AG09319 (cell line): ENCODE data around the gene TTC21A.

ENCODE experiments used
- DNase-seq: peaks from one replicate; pipeline ENCODE4 v3.0.0-alpha.2; 2010; ENCODE audit warnings: low read depth; ENCODE audit errors: extremely low read depth
- TF ChIP-seq, protein P1 (sequence below): IDR thresholded peaks from 2 replicates; pipeline ENCODE4 v1.5.1; 2011; ENCODE audit warnings: low read depth, mild to moderate bottlenecking, inconsistent platforms, low read length, moderate library complexity

The TTC21A gene

GRCh38 chr3:39121621-39122020 is 14.1 kb downstream of the TTC21A start:
- TF ChIP-seq, protein P1, sequence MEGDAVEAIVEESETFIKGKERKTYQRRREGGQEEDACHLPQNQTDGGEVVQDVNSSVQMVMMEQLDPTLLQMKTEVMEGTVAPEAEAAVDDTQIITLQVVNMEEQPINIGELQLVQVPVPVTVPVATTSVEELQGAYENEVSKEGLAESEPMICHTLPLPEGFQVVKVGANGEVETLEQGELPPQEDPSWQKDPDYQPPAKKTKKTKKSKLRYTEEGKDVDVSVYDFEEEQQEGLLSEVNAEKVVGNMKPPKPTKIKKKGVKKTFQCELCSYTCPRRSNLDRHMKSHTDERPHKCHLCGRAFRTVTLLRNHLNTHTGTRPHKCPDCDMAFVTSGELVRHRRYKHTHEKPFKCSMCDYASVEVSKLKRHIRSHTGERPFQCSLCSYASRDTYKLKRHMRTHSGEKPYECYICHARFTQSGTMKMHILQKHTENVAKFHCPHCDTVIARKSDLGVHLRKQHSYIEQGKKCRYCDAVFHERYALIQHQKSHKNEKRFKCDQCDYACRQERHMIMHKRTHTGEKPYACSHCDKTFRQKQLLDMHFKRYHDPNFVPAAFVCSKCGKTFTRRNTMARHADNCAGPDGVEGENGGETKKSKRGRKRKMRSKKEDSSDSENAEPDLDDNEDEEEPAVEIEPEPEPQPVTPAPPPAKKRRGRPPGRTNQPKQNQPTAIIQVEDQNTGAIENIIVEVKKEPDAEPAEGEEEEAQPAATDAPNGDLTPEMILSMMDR: no peak
- DNase-seq: no peak

GRCh38 chr3:39122813-39123212 is 15.3 kb downstream of the TTC21A start:
- no peak for DNase-seq
- TF ChIP-seq, protein P1: no peak

DNA sequence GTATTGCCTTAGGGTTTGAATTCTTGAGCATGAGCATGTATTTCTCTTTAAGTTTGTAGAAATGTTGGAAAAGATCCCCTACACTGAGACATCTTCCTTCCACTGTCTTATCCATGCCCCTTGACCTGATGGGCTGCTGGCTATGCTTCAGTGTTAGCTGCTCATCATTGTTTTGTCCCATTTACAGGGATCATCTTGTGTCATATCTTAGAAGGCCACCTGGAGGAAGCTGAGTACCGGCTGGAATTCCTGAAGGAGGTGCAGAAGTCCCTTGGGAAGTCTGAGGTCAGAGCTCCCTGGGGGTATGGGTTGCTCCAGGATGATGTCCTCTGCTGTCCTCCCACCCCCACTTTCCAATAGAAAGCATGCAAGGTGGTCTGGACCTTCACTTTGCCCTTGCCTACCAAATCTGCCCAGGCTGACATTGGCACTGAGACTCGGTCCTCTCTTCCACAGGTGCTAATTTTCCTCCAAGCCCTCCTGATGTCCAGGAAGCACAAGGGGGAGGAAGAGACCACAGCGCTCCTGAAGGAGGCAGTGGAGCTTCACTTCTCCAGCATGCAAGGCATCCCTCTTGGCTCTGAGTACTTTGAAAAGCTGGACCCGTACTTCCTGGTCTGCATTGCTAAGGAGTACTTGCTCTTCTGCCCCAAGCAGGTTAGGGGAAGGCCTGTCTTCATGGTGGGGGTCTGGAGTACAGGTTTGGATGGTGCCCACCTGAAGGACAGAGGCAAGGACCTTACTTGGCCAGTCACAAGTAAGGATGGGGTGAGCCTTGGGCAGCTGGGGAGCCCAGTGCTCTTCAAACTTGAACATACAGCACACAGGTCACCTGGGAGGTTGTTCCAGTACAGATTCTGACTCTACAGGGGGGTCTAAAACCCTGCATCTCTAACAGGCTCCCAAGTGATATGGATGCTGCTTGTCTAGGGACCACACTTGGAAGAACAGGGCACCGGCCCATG is 17.7 kb downstream of the TTC21A start:
- DNase-seq: no peak

DNA sequence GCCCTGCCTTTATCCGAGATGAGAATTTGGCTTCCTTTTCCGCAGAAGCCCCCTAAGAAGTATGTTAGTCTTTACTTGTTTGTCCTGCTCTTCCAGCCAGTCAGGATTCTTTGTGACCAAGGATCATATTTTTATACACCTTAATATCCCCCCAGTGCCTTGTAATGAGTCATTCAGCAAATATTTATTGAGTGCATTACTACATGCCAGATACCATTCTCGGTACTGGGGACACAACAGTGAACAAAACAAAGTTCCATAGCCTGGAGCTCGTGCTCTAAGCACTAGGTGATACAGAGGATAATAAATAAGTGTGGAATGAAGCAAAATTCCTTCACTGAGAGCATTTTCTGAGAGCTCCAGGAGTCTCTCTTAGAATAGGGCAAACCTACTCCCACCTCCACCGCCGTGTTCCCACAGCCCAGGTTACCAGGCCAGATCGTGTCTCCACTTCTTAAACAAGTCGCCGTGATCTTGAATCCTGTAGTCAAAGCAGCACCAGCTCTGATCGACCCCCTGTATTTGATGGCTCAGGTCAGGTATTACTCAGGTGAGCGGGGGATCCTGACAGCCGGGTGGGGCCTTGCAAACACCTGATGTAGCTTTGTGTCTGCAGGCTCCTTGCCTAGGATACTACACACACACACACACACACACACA is 18.5 kb downstream of the TTC21A start:
- no peak for DNase-seq
- TF ChIP-seq, protein P1: no peak

More for the DNA sequence above, 17.7 kb downstream of the TTC21A start:
- TF ChIP-seq, protein P1: peak; percentile 52

DNA sequence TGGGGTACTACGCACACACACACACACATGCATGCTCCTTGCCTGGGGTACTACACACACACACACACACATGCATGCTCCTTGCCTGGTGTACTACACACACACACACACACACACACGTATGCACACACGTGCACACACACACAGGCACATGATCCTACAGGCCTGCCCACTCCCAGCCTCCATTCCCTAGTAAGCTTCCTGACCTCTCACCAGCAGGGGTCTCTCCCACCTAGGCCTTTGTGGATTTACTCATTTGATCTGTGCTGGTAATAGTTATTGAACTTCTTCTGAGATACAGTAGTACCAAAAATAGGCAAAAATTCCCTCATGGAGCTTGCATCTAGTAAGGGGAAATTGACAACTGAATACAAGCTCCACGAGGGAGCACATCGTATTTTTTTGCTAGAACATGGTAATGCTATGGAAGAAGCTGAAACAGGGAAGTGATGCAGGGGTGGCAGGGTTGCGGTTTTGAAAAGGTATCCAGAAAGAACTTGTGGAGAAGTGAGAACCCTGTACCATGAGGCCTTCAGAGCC is 19.1 kb downstream of the TTC21A start:
- DNase-seq: no peak
- TF ChIP-seq, protein P1: peak; percentile 81

DNA sequence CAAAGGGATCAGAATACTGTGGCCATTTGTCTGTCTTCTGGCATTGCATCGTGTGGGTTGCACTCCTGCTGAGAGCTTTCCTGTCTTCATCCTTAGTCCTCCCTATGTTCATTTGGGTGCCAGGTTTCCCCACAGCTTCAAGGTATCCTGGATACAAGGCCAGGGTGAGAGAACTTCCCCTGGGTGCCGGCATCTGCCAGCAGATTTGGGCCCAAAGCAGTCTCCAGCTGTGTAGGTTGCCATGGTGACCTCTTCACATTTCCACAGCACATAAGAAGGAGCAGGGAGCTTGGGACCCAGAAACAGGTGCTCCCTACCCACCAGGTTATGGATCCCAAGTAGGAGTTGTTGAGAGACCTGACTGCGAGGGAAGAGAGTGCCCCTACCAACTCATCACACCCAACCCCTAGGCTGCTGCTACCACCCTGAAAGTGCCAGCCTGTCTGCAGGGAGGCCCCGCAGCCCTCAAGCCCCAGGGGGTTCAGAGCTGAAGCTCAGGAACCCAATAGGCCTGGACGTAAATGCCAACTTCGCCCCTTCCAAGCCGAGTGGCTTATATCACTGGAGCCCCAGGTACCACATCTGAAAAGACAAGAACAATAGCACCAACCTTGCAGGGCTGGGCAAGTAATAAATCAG is 19.9 kb downstream of the TTC21A start:
- TF ChIP-seq, protein P1: no peak
- DNase-seq: no peak
